ENCODE results near the gene STK11. TPM values are rescaled to one million over a fixed set of nuclear protein-coding genes. Genes with fewer than 3 reads are reported as not detected.

Gene STK11
- total RNA-seq, 4 donors from 2014 or later = 74.0 to 106 (median 78.4) TPM

GRCh38 chr19:1268226-1269064 is 62.9 kb downstream of the STK11 start:
- WGBS, 2 donors = 45 to 51% methylated on average over 35 to 40 of the region's 40 CpGs
- no peak for DNase-seq (ENCODE audit: low spot score in 2 of 2)
- intact Hi-C loops (cut with DNase I; ENCODE audit: low total_unique reads) = loop anchor here (5.0 kb wide), 1 partner anchor 166 kb away; the partner anchor contains the start of gene GPX4
- no peak overlapping the region for H3K4me3 ChIP-seq (ENCODE audit: low read depth, poor library complexity, severe bottlenecking)
- TF ChIP-seq CTCF (IDR thresholded peaks at IDR 0.05) (no peak), POLR2A (IDR thresholded peaks at IDR 0.05) (no peak)

- 0 to 1% methylated on average over 36 to 38 of the region's 50 CpGs for WGBS, 2 donors
- intact Hi-C loops (cut with DNase I; ENCODE audit: low total_unique reads) = loop anchor here (5.0 kb wide), 1 partner anchor 167 kb away; the partner anchor contains the start of gene GPX4
- no peak for TF ChIP-seq CTCF (IDR thresholded peaks at IDR 0.05)
- peak in 1 of 2 donors; percentile 97 for TF ChIP-seq POLR2A (IDR thresholded peaks at IDR 0.05)
- H3K4me3 ChIP-seq (ENCODE audit: low read depth, poor library complexity, severe bottlenecking) = peak within 1 kb of the TSS; percentile 58
- peak; percentile 100 for DNase-seq (ENCODE audit: low spot score in 2 of 2)
These were observed 63.5 kb downstream of the STK11 start, which contains the start of gene CIRBP for GRCh38 chr19:1269065-1269477. TSS of gene CIRBP (plus strand) at chr19:1269332. CDS start at chr19:1270934, 1,602 bp downstream.

GRCh38 chr19:1269478-1270212 is 64.1 kb downstream of the STK11 start:
- H3K4me3 ChIP-seq (ENCODE audit: low read depth, poor library complexity, severe bottlenecking) = peak overlapping the region; percentile 58
- no peak for TF ChIP-seq POLR2A (IDR thresholded peaks at IDR 0.05)
- TF ChIP-seq CTCF (IDR thresholded peaks at IDR 0.05) = no peak
- intact Hi-C loops (cut with DNase I; ENCODE audit: low total_unique reads) = loop anchor here (5.0 kb wide), 1 partner anchor 167 kb away; the partner anchor contains the start of gene GPX4
- peak; percentile 82 to 97 for DNase-seq (ENCODE audit: low spot score in 2 of 2)
- 0% methylated on average over 40 to 53 of the region's 64 CpGs for WGBS, 2 donors

DNA sequence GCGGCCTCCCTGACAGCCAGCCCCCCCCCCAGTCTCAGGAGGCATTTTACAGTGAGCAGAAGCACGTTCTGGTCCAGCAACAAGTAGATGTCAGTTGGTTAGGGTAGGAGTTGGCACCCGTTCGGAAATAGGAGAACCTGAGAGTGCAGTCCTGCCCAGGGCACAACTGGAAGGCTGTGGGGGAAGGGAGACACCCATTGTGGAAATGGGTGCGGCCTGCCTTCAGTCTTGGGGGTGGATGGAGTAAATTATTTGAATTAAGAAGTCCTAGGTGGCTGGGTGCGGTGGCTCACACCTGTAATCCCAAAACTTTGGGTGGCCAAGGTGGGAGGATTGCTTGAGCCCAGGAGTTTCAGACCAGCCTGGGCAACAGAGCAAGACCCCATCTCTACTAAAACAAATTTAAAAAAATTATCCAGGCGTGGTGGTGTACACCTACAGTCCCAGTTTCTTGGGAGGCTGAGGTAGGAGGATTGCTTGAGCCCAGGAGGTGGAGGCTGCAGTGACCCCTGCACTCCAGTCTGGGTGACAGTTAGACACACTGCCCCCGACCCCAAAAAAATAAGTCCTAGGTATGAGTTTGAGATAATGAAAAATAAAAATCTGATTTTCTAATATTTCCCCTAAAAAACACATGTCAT is 64.8 kb downstream of the STK11 start:
- peak in 1 of 2 donors; percentile 55 for DNase-seq (ENCODE audit: low spot score in 2 of 2)
- TF ChIP-seq POLR2A (IDR thresholded peaks at IDR 0.05) (no peak), CTCF (IDR thresholded peaks at IDR 0.05) (no peak)
- 20 to 22% methylated on average over 8 of the region's 8 CpGs for WGBS, 2 donors
- intact Hi-C loops (cut with DNase I; ENCODE audit: low total_unique reads) = no loop called here
- peak overlapping the region; percentile 58 for H3K4me3 ChIP-seq (ENCODE audit: low read depth, poor library complexity, severe bottlenecking)

DNA sequence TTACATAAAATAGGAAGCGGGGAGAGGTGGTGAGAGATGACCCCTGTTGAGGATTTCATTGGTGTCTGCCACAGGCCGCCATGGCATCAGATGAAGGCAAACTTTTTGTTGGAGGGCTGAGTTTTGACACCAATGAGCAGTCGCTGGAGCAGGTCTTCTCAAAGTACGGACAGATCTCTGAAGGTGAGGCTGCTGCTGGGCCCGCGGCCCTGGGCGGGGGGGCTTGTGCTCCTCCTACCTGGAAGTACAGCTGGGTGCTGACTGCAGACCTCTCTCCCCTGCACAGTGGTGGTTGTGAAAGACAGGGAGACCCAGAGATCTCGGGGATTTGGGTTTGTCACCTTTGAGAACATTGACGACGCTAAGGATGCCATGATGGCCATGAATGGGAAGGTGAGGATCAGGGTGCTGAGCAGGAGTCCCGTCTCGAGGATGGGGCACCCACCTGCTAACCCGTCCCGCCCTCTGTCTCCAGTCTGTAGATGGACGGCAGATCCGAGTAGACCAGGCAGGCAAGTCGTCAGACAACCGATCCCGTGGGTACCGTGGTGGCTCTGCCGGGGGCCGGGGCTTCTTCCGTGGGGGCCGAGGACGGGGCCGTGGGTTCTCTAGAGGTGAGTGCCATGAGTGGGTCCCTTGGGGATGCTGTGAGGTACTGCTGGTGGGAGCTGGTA is 65.4 kb downstream of the STK11 start:
- DNase-seq (ENCODE audit: low spot score in 2 of 2) = peak in 1 of 2 donors; percentile 91
- TF ChIP-seq POLR2A (IDR thresholded peaks at IDR 0.05) (no peak), CTCF (IDR thresholded peaks at IDR 0.05) (no peak)
- WGBS, 2 donors = 42 to 44% methylated on average over 26 of the region's 26 CpGs
- intact Hi-C loops (cut with DNase I; ENCODE audit: low total_unique reads) = no loop called here
- no peak overlapping the region for H3K4me3 ChIP-seq (ENCODE audit: low read depth, poor library complexity, severe bottlenecking)

Data from lower leg skin (tissue), 4 donors.